HCT116 (cell line): ENCODE results near the gene NELL1. TPM values are rescaled to one million over a fixed set of nuclear protein-coding genes. Genes with fewer than 3 reads are reported as not detected.

Source experiments
- ATAC-seq: fragments of 200-7000 bp; cut with Tn5 transposase; 2 replicates; pipeline ENCODE4 v1.9.1; 2020; ENCODE audit warnings: mild to moderate bottlenecking, moderate library complexity
- BruUV-seq: library from RNA; stranded (reverse); fragments of 400-500 nt; replicated peaks from 2 replicates; lab custom pipeline; 2021; lab: Mats Ljungman, UMichigan
- CTCF ChIA-PET: fragments of 300-600 bp; sonication (Branson Sonifier 250); formaldehyde crosslinking; loops from one replicate; lab custom pipeline; 2021; ENCODE audit warnings: antibody characterized with exemption; lab: Charles Lee
- POLR2A ChIA-PET: fragments of 300-600, 350-600 bp; sonication (Branson Sonifier 250); formaldehyde crosslinking; loops from one replicate; lab custom pipeline; 2021; ENCODE audit warnings: antibody characterized with exemption; lab: Charles Lee
- RAD21 ChIA-PET, 2 experiments: fragments of 300-600 bp; sonication (Branson Sonifier 250); formaldehyde crosslinking; loops; one replicate each; lab custom pipeline; 2023; ENCODE audit warnings: low total read pairs in 2 of 2; ENCODE audit not compliant: uncharacterized antibody in 2 of 2, unreplicated experiment in 2 of 2, low non-redundant PET in 1 of 2; lab: Charles Lee
- DNase-seq: peaks from one replicate; pipeline ENCODE4 v3.0.0-alpha.2; 2010; ENCODE audit warnings: low read depth, low spot score
- H2AFZ ChIP-seq: fragments of 200-600 bp; shearing (Covaris generic), sonication (generic); 2 replicates; pipeline ENCODE4 v1.6.1; 2017; ENCODE audit warnings: low read depth, mixed run types, mixed read lengths, antibody characterized with exemption, low read length; ENCODE audit not compliant: poor library complexity, severe bottlenecking
- H3K27ac ChIP-seq: 2 replicates; pipeline ENCODE4 v1.5.1; 2012; ENCODE audit warnings: low read depth, low read length
- H3K27me3 ChIP-seq: fragments of 200-600 bp; sonication (generic); 2 replicates; pipeline ENCODE4 v1.6.1; 2016; ENCODE audit warnings: mixed run types, low read length, mixed read lengths; ENCODE audit not compliant: insufficient read depth
- H3K36me3 ChIP-seq, 2 experiments: fragments of 200-500 bp in 1 of 2; fragments of 200-600 bp in 1 of 2; sonication (Bioruptor generic) in 1 of 2; sonication (generic) in 1 of 2; 2 replicates each; pipeline versions ENCODE4 v1.5.1 to v1.6.1; 2014 to 2016; ENCODE audit warnings: low read length in 2 of 2, inconsistent platforms in 1 of 2, mixed read lengths in 1 of 2, mixed run types in 1 of 2; ENCODE audit not compliant: insufficient read depth in 2 of 2, control insufficient read depth in 1 of 2
- H3K4me1 ChIP-seq, 2 experiments: fragments of 200-600 bp in 1 of 2; sonication (generic) in 1 of 2; 2 replicates each; pipeline versions ENCODE4 v1.5.1 to v1.6.1; 2012 to 2017; ENCODE audit warnings: low read length in 2 of 2, inconsistent platforms in 1 of 2, mild to moderate bottlenecking in 1 of 2, mixed read lengths in 1 of 2, mixed run types in 1 of 2, moderate library complexity in 1 of 2; ENCODE audit not compliant: insufficient read depth in 2 of 2, control insufficient read depth in 1 of 2
- H3K4me2 ChIP-seq: fragments of 200-600 bp; sonication (generic); 2 replicates; pipeline ENCODE4 v1.6.1; 2017; ENCODE audit warnings: mixed run types, low read length, mixed read lengths
- H3K4me3 ChIP-seq, 2 experiments: fragments of 200-600 bp in 1 of 2; sonication (generic) in 1 of 2; replicated peaks in 1 of 2; 2 replicates each; pipeline ENCODE4 v1.5.1; 2011 to 2016; ENCODE audit warnings: low read length in 2 of 2, control low read depth in 1 of 2, low read depth in 1 of 2, mild to moderate bottlenecking in 1 of 2, mixed read lengths in 1 of 2, mixed run types in 1 of 2
- H3K79me2 ChIP-seq: fragments of 200-600 bp; sonication (generic); 2 replicates; pipeline ENCODE4 v1.6.1; 2017; ENCODE audit warnings: mild to moderate bottlenecking, mixed run types, low read length, moderate library complexity, mixed read lengths; ENCODE audit not compliant: insufficient read depth
- H3K9ac ChIP-seq: fragments of 200-600 bp; sonication (generic); 2 replicates; pipeline ENCODE4 v1.6.1; 2016; ENCODE audit warnings: low read length, mixed read lengths
- H3K9me2 ChIP-seq: fragments of 200-600 bp; sonication (generic), shearing (Covaris generic); 2 replicates; pipeline ENCODE4 v1.6.1; 2017; ENCODE audit warnings: mixed run types, mild to moderate bottlenecking, moderate library complexity; ENCODE audit not compliant: insufficient read depth
- H3K9me3 ChIP-seq, 2 experiments: fragments of 200-500 bp in 1 of 2; fragments of 200-600 bp in 1 of 2; sonication (Bioruptor generic) in 1 of 2; sonication (generic) in 1 of 2; 2 replicates each; pipeline ENCODE4 v1.6.1; 2014 to 2017; ENCODE audit warnings: low read length in 2 of 2, mixed read lengths in 2 of 2, inconsistent platforms in 1 of 2, low read depth in 1 of 2, mild to moderate bottlenecking in 1 of 2, mixed run types in 1 of 2, moderate library complexity in 1 of 2; ENCODE audit not compliant: control insufficient read depth in 1 of 2, insufficient read depth in 1 of 2
- H4K20me1 ChIP-seq: fragments of 200-600 bp; sonication (generic), shearing (Covaris generic); 2 replicates; pipeline ENCODE4 v1.6.1; 2017; ENCODE audit warnings: mixed run types, mild to moderate bottlenecking, moderate library complexity; ENCODE audit not compliant: insufficient read depth
- CTCF ChIP-seq, 3 experiments: fragments of 200-600 bp in 1 of 3; sonication (generic) in 1 of 3; IDR thresholded peaks in 2 of 3; conservative IDR thresholded peaks in 1 of 3; 2 replicates each; pipeline ENCODE4 v1.5.1; 2012 to 2017; ENCODE audit warnings: low read depth in 2 of 3, low read length in 2 of 3, antibody characterized with exemption in 1 of 3, borderline replicate concordance in 1 of 3, control low read depth in 1 of 3, mild to moderate bottlenecking in 1 of 3, mixed read lengths in 1 of 3, mixed run types in 1 of 3, moderate library complexity in 1 of 3; ENCODE audit not compliant: insufficient read depth in 1 of 3
- ELF1 ChIP-seq: IDR thresholded peaks from 2 replicates; pipeline ENCODE4 v1.6.1; 2012; ENCODE audit warnings: low read depth, borderline replicate concordance
- EZH2 ChIP-seq: fragments of 200-600 bp; sonication (generic); IDR thresholded peaks from 2 replicates; pipeline ENCODE4 v1.6.1; 2017; ENCODE audit warnings: antibody characterized with exemption, mixed run types
- EZH2phosphoT487 ChIP-seq: fragments of 200-600 bp; IDR thresholded peaks from 2 replicates; pipeline ENCODE4 v1.6.1; 2018; ENCODE audit warnings: antibody characterized with exemption, borderline replicate concordance
- FOSL1 ChIP-seq: IDR thresholded peaks from 2 replicates; pipeline ENCODE4 v1.6.1; 2012; ENCODE audit warnings: low read depth
- JUND ChIP-seq: IDR thresholded peaks from 2 replicates; pipeline ENCODE4 v1.6.1; 2012
- MAX ChIP-seq: IDR thresholded peaks from 2 replicates; pipeline ENCODE4 v1.6.1; 2012
- POLR2A ChIP-seq: IDR thresholded peaks from 2 replicates; pipeline ENCODE4 v1.7.0; 2011; ENCODE audit warnings: borderline replicate concordance; ENCODE audit not compliant: insufficient read depth, insufficient read length; ENCODE audit errors: extremely low read depth
- POLR2AphosphoS5 ChIP-seq: IDR thresholded peaks from 2 replicates; pipeline ENCODE4 v1.6.1; 2011; ENCODE audit warnings: mild to moderate bottlenecking, low read depth, low read length, moderate library complexity
- RAD21 ChIP-seq: IDR thresholded peaks from 2 replicates; pipeline ENCODE4 v1.6.1; 2012; ENCODE audit warnings: low read depth, mild to moderate bottlenecking
- SP1 ChIP-seq: IDR thresholded peaks from 2 replicates; pipeline ENCODE4 v1.6.1; 2012; ENCODE audit warnings: low read depth
- SRF ChIP-seq: IDR thresholded peaks from 2 replicates; pipeline ENCODE4 v1.6.1; 2012; ENCODE audit warnings: low read depth
- TCF7L2 ChIP-seq: IDR thresholded peaks from 2 replicates; pipeline ENCODE4 v1.7.0; 2011; ENCODE audit warnings: borderline replicate concordance, inconsistent platforms; ENCODE audit not compliant: insufficient read depth, insufficient read length; ENCODE audit errors: extremely low read depth
- YY1 ChIP-seq: IDR thresholded peaks from 2 replicates; pipeline ENCODE4 v1.6.1; 2011; ENCODE audit warnings: low read length, low read depth, moderate library complexity, mild to moderate bottlenecking; ENCODE audit not compliant: insufficient replicate concordance; ENCODE audit errors: extremely low read depth
- ZBTB33 ChIP-seq: IDR thresholded peaks from 2 replicates; pipeline ENCODE4 v1.6.1; 2011; ENCODE audit warnings: mild to moderate bottlenecking, low read length, moderate library complexity; ENCODE audit not compliant: insufficient replicate concordance; ENCODE audit errors: extremely low read depth
- ZFX ChIP-seq: fragments of 450-650 bp; IDR thresholded peaks from 2 replicates; pipeline ENCODE4 v1.6.1; 2017
- ZNF274 ChIP-seq: fragments of 200-500 bp; sonication (Bioruptor generic); IDR thresholded peaks from 2 replicates; pipeline ENCODE4 v1.6.1; 2014; ENCODE audit warnings: mild to moderate bottlenecking, low read depth, low read length, inconsistent platforms
- intact Hi-C: fragments of 100-400 bp; cut with micrococcal nuclease; formaldehyde crosslinking; loops from 2 replicates; pipeline ENCODE4 v1.10.0; 2022
- total RNA-seq: library from RNA; stranded (reverse); gene quantifications from one replicate; pipeline ENCODE4 v1.2.1, GENCODE V29; 2021; ENCODE audit not compliant: unreplicated experiment
- TF ChIP-seq, protein P1 (sequence below): IDR thresholded peaks from 2 replicates; pipeline ENCODE4 v1.6.1; 2012; ENCODE audit warnings: low read depth
- TF ChIP-seq, protein P2 (sequence below): IDR thresholded peaks from 2 replicates; pipeline ENCODE4 v1.6.1; 2012

The NELL1 gene
- total RNA-seq, 1 experiment from 2014 or later, result not detected

DNA sequence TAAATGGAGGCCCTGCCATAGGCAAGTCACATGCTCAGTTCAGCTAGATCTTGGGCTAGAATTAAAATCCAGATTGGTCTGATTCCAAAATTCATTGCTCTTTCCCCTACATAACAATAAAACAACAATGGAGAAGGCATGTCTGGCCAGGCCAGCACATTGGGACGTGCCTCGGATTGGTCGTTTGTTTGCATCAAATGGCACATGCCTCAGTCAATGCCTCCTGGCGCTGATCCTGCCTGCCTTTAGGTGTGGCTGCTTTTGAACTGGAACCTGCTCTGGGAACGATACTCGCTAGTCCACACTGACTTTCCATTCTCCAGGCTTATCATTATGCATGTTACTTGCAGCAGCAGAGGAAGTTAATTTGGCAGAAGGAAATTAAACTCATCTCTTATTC, 322.1 kb downstream of the NELL1 start:
- DNase-seq (no peak), ATAC-seq (no peak)
- Histone ChIP-seq H3K4me3 (no peak overlapping the region), H3K36me3 (no peaks in the 10 kb centered on the region), H3K9ac (no peak overlapping the region), H3K79me2 (no peaks in the 10 kb centered on the region), H3K9me3 (peaks cover 0 to 9% of the 10 kb centered on the region in 2 experiments; a peak in 2 of 4 replicates), H2AFZ (no peak overlapping the region), H3K9me2 (no peaks in the 10 kb centered on the region), H3K27ac (no peak overlapping the region), H3K27me3 (no peaks in the 10 kb centered on the region), H3K4me1 (no peaks in the 10 kb centered on the region), H3K4me2 (no peak overlapping the region), H4K20me1 (no peaks in the 10 kb centered on the region)
- ChIA-PET RAD21 (no interaction called here), POLR2A (no interaction called here), CTCF (no interaction called here)
- TF ChIP-seq, protein P1, sequence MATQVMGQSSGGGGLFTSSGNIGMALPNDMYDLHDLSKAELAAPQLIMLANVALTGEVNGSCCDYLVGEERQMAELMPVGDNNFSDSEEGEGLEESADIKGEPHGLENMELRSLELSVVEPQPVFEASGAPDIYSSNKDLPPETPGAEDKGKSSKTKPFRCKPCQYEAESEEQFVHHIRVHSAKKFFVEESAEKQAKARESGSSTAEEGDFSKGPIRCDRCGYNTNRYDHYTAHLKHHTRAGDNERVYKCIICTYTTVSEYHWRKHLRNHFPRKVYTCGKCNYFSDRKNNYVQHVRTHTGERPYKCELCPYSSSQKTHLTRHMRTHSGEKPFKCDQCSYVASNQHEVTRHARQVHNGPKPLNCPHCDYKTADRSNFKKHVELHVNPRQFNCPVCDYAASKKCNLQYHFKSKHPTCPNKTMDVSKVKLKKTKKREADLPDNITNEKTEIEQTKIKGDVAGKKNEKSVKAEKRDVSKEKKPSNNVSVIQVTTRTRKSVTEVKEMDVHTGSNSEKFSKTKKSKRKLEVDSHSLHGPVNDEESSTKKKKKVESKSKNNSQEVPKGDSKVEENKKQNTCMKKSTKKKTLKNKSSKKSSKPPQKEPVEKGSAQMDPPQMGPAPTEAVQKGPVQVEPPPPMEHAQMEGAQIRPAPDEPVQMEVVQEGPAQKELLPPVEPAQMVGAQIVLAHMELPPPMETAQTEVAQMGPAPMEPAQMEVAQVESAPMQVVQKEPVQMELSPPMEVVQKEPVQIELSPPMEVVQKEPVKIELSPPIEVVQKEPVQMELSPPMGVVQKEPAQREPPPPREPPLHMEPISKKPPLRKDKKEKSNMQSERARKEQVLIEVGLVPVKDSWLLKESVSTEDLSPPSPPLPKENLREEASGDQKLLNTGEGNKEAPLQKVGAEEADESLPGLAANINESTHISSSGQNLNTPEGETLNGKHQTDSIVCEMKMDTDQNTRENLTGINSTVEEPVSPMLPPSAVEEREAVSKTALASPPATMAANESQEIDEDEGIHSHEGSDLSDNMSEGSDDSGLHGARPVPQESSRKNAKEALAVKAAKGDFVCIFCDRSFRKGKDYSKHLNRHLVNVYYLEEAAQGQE, result no peak
- TF ChIP-seq JUND (no peak), ELF1 (no peak), CTCF (IDR thresholded peaks at IDR 0.05 in 2 of 3, conservative IDR thresholded peaks at IDR 0.05 in 1 of 3; ENCODE audit: borderline replicate concordance in 1 of 3, insufficient read depth in 1 of 3, low read depth in 2 of 3, low read length in 2 of 3) (no peak), SP1 (no peak), POLR2AphosphoS5 (no peak), ZBTB33 (no peak), TCF7L2 (no peak), POLR2A (no peak), ZNF274 (no peak), EZH2 (no peak), EZH2phosphoT487 (no peak), SRF (no peak), RAD21 (no peak), ZFX (no peak), FOSL1 (no peak), YY1 (no peak), MAX (no peak)
- TF ChIP-seq, protein P2, sequence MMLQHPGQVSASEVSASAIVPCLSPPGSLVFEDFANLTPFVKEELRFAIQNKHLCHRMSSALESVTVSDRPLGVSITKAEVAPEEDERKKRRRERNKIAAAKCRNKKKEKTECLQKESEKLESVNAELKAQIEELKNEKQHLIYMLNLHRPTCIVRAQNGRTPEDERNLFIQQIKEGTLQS, result no peak
- no TSS peak for BruUV-seq
- intact Hi-C loops, result no loop called here
